Measurements from ENCODE around the gene FILIP1L. TPM values are rescaled to one million over a fixed set of nuclear protein-coding genes. Genes with fewer than 3 reads are reported as not detected.

The FILIP1L gene
- total RNA-seq, 1 experiment from 2014 or later, result 0.17 TPM

DNA sequence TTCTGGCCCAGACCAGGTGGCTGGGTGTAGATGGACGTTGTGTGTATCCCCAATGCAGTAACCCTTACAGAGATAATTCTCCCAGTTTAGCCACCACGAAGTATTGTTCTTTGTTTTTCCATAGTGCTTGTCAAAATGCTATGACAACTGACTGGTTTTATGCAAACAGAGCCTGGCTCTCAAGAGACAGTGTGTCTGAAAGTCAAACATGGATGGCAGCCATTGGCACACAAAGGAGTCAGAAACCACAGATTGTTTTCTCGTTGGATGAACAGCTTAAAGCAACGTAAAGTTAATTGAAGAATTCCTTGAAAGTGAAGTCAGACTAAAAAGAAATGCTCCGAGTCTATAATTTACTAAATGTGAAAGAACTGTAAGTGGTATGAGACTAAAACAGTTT lies 91.2 kb downstream of the FILIP1L start:
- BruUV-seq (replicated peaks), result no TSS peak
- ATAC-seq (no peak), DNase-seq (ENCODE audit: low read depth, low spot score) (no peak)
- H3K27me3 ChIP-seq (ENCODE audit: insufficient read depth, low read length), result no peaks in the 10 kb centered on the region
- H3K4me1 ChIP-seq (ENCODE audit: control insufficient read depth in 1 of 2, insufficient read depth in 2 of 2, low read length in 2 of 2), result no peaks in the 10 kb centered on the region
- no peaks in the 10 kb centered on the region for H3K79me2 ChIP-seq (ENCODE audit: insufficient read depth, low read length)
- no peak overlapping the region for H3K4me3 ChIP-seq (replicated peaks in 1 of 2; ENCODE audit: low read depth in 1 of 2, low read length in 2 of 2)
- no peak overlapping the region for H3K4me2 ChIP-seq (ENCODE audit: low read length)
- TF ChIP-seq POLR2AphosphoS5 (IDR thresholded peaks at IDR 0.05; ENCODE audit: low read depth, low read length), result no peak
- intact Hi-C loops (cut with micrococcal nuclease), result no loop called here
- no peak overlapping the region for H3K9ac ChIP-seq (ENCODE audit: low read length)
- no peaks in the 10 kb centered on the region for H3K9me3 ChIP-seq (ENCODE audit: control insufficient read depth in 1 of 2, insufficient read depth in 1 of 2, low read depth in 1 of 2, low read length in 2 of 2)
- no peaks in the 10 kb centered on the region for H4K20me1 ChIP-seq (ENCODE audit: insufficient read depth)
- ChIA-PET POLR2A (no interaction called here), RAD21 (ENCODE audit: low non-redundant PET in 1 of 2, low total read pairs in 2 of 2, uncharacterized antibody in 2 of 2, unreplicated experiment in 2 of 2) (no interaction called here), CTCF (no interaction called here)
- no peaks in the 10 kb centered on the region for H3K9me2 ChIP-seq (ENCODE audit: insufficient read depth)
- H2AFZ ChIP-seq (ENCODE audit: low read depth, low read length, poor library complexity, severe bottlenecking), result no peak overlapping the region
- H3K27ac ChIP-seq (ENCODE audit: low read depth, low read length), result no peak overlapping the region
- H3K36me3 ChIP-seq (ENCODE audit: control insufficient read depth in 1 of 2, insufficient read depth in 2 of 2, low read length in 2 of 2), result no peaks in the 10 kb centered on the region

GRCh38 chr3:100022506-100022905 lies 91.8 kb downstream of the FILIP1L start:
- RAD21 ChIA-PET (ENCODE audit: low non-redundant PET in 1 of 2, low total read pairs in 2 of 2, uncharacterized antibody in 2 of 2, unreplicated experiment in 2 of 2), result no interaction called here
- BruUV-seq (replicated peaks), result no TSS peak

More at GRCh38 chr3:100022506-100022905, 91.8 kb downstream of the FILIP1L start:
- TF ChIP-seq SP1 (IDR thresholded peaks at IDR 0.05; ENCODE audit: low read depth), result no peak
- TF ChIP-seq ZBTB33 (IDR thresholded peaks at IDR 0.05; ENCODE audit: extremely low read depth, insufficient replicate concordance, low read length), result no peak
- TF ChIP-seq CEBPB (IDR thresholded peaks at IDR 0.05; ENCODE audit: low read depth), result no peak
- no peak for TF ChIP-seq EGR1 (IDR thresholded peaks at IDR 0.05; ENCODE audit: low read depth)
- TF ChIP-seq, protein P1, sequence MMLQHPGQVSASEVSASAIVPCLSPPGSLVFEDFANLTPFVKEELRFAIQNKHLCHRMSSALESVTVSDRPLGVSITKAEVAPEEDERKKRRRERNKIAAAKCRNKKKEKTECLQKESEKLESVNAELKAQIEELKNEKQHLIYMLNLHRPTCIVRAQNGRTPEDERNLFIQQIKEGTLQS (IDR thresholded peaks at IDR 0.05), result no peak
- no peak for TF ChIP-seq TCF7L2 (IDR thresholded peaks at IDR 0.05; ENCODE audit: borderline replicate concordance, extremely low read depth, insufficient read depth, insufficient read length)
- TF ChIP-seq SRF (IDR thresholded peaks at IDR 0.05; ENCODE audit: low read depth), result no peak
- TF ChIP-seq ZNF274 (IDR thresholded peaks at IDR 0.05; ENCODE audit: low read depth, low read length), result no peak
- TF ChIP-seq, protein P2, sequence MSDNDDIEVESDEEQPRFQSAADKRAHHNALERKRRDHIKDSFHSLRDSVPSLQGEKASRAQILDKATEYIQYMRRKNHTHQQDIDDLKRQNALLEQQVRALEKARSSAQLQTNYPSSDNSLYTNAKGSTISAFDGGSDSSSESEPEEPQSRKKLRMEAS (IDR thresholded peaks at IDR 0.05), result no peak
- TF ChIP-seq JUND (IDR thresholded peaks at IDR 0.05), result no peak
- TF ChIP-seq ZFX (IDR thresholded peaks at IDR 0.05), result no peak
- ATAC-seq (no peak), DNase-seq (ENCODE audit: low read depth, low spot score) (no peak)
- no peak overlapping the region for H2AFZ ChIP-seq (ENCODE audit: low read depth, low read length, poor library complexity, severe bottlenecking)
- no peaks in the 10 kb centered on the region for H3K27me3 ChIP-seq (ENCODE audit: insufficient read depth, low read length)
- no peaks in the 10 kb centered on the region for H3K79me2 ChIP-seq (ENCODE audit: insufficient read depth, low read length)
- no peaks in the 10 kb centered on the region for H3K9me2 ChIP-seq (ENCODE audit: insufficient read depth)
- H3K4me2 ChIP-seq (ENCODE audit: low read length), result no peak overlapping the region
- H3K9me3 ChIP-seq (ENCODE audit: control insufficient read depth in 1 of 2, insufficient read depth in 1 of 2, low read depth in 1 of 2, low read length in 2 of 2), result no peaks in the 10 kb centered on the region
- intact Hi-C loops (cut with micrococcal nuclease), result no loop called here
- no peaks in the 10 kb centered on the region for H3K4me1 ChIP-seq (ENCODE audit: control insufficient read depth in 1 of 2, insufficient read depth in 2 of 2, low read length in 2 of 2)
- H3K27ac ChIP-seq (ENCODE audit: low read depth, low read length), result no peak overlapping the region
- ChIA-PET POLR2A (no interaction called here), CTCF (no interaction called here)
- no peak overlapping the region for H3K4me3 ChIP-seq (replicated peaks in 1 of 2; ENCODE audit: low read depth in 1 of 2, low read length in 2 of 2)
- H4K20me1 ChIP-seq (ENCODE audit: insufficient read depth), result no peaks in the 10 kb centered on the region
- H3K9ac ChIP-seq (ENCODE audit: low read length), result no peak overlapping the region
- H3K36me3 ChIP-seq (ENCODE audit: control insufficient read depth in 1 of 2, insufficient read depth in 2 of 2, low read length in 2 of 2), result no peaks in the 10 kb centered on the region

Data from HCT116 (cell line).